Kidney (tissue), 14 donors: ENCODE results near the gene AVPR2. TPM values are rescaled to one million over a fixed set of nuclear protein-coding genes. Genes with fewer than 3 reads are reported as not detected.

Experiments used
- DNase-seq, 5 donors: peaks; one replicate each; pipeline ENCODE4 v3.0.0-alpha.2; 2013 to 2020
- FAIRE-seq: peaks from 2 replicates; lab custom pipeline; 2012; peaks lifted over from hg19 to GRCh38; lab: Jason Lieb, UNC
- H3K27ac ChIP-seq, 2 donors: one replicate each; pipeline ENCODE4 v1.7.0; 2013; ENCODE audit warnings: low read depth in 2 of 2, low read length in 2 of 2, inconsistent platforms in 1 of 2
- H3K27me3 ChIP-seq: one replicate; pipeline ENCODE4 v1.7.1; 2013; ENCODE audit warnings: low read length, inconsistent platforms; ENCODE audit not compliant: control insufficient read depth, insufficient read depth
- H3K36me3 ChIP-seq, 3 donors: one replicate each; pipeline versions ENCODE4 v1.7.0 to v1.7.1; 2013; ENCODE audit warnings: low read length in 3 of 3, control low read depth in 1 of 3, inconsistent platforms in 1 of 3; ENCODE audit not compliant: insufficient read depth in 3 of 3, control insufficient read depth in 2 of 3
- H3K4me1 ChIP-seq, 3 donors: one replicate each; pipeline versions ENCODE4 v1.7.0 to v1.7.1; 2013; ENCODE audit warnings: low read length in 3 of 3, inconsistent platforms in 1 of 3, low read depth in 1 of 3; ENCODE audit not compliant: control insufficient read depth in 2 of 3, insufficient read depth in 2 of 3
- H3K4me3 ChIP-seq, 3 donors: one replicate each; pipeline versions ENCODE4 v1.7.0 to v1.8.1; 2013; ENCODE audit warnings: low read length in 3 of 3, control low read depth in 1 of 3, inconsistent platforms in 1 of 3
- H3K9ac ChIP-seq, 3 donors: one replicate each; pipeline versions ENCODE4 v1.7.0 to v1.7.1; 2013; ENCODE audit warnings: low read length in 3 of 3, control low read depth in 1 of 3, inconsistent platforms in 1 of 3
- H3K9me3 ChIP-seq, 3 donors: one replicate each; pipeline versions ENCODE4 v1.7.0 to v1.7.1; 2013; ENCODE audit warnings: low read length in 3 of 3, control low read depth in 1 of 3, inconsistent platforms in 1 of 3; ENCODE audit not compliant: control insufficient read depth in 2 of 3, insufficient read depth in 1 of 3
- intact Hi-C: fragments of 100-400 bp; cut with DNase I; formaldehyde crosslinking; loops from one replicate; pipeline ENCODE4 v1.11.1; 2022
- polyA plus RNA-seq: library from polyadenylated mRNA; stranded (reverse); fragments of 350-450 nt; fragmentation: Illumina TruSeq; extraction: RNeasy Lipid Tissue Mini Kit (QIAGEN cat#74804); gene quantifications from one replicate; pipeline ENCODE4 v1.2.3, GENCODE V29; 2014; ENCODE audit warnings: low read depth, low replicate concordance; ENCODE audit not compliant: insufficient read depth
- total RNA-seq: library from RNA; stranded (reverse); fragmentation: NEBNext Ultra II Directional; extraction: Animal tissue kit (Norgen Biotek cat#: 25700); gene quantifications from one replicate; pipeline ENCODE4 v1.2.1, GENCODE V29; 2021
- TF ChIP-seq, protein P1 (sequence below): IDR thresholded peaks from 3 replicates; pipeline ENCODE4 v1.5.1; 2012; ENCODE audit warnings: mild to moderate bottlenecking, moderate library complexity, borderline replicate concordance; ENCODE audit not compliant: insufficient read depth; ENCODE audit errors: extremely low read depth
- donor health status: control.
- donor health status: control.
- donor health status: control.
- donor health status: control.
- donor health status: control.
- donor health status: DM: yes; HTN: yes; CAD: no.
- donor health status: Normal renal cell carcinoma (clear cell type).

AVPR2 gene
- total and polyA plus RNA-seq, 2 donors from 2014 or later = 2.3 to 22.1 TPM

DNA sequence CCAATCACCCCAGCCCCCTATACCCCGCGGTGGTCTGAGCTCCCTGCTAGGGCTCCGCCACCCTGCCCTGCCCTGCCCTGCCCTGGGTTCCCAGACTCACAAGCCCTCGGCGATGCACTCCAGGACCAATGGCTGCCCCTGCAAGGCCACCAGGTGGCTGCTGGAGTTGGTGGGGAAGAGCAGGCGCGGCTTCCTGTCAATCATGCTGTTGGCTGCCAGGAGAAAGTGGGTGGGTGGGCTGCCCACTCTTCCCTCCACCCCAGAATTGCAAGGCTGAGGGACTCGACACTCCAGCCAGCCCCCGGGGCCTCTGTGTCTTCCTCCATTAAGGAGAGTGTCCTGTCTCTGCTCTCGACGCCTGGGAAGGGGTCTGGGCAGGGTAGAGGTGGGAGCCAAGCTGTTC lies 34.2 kb upstream of the AVPR2 start:
- H3K4me1 ChIP-seq = no peaks in the 10 kb centered on the region
- no peaks in the 10 kb centered on the region for H3K36me3 ChIP-seq
- no peak overlapping the region for H3K4me3 ChIP-seq
- H3K27me3 ChIP-seq = no peaks in the 10 kb centered on the region
- TF ChIP-seq, protein P1, sequence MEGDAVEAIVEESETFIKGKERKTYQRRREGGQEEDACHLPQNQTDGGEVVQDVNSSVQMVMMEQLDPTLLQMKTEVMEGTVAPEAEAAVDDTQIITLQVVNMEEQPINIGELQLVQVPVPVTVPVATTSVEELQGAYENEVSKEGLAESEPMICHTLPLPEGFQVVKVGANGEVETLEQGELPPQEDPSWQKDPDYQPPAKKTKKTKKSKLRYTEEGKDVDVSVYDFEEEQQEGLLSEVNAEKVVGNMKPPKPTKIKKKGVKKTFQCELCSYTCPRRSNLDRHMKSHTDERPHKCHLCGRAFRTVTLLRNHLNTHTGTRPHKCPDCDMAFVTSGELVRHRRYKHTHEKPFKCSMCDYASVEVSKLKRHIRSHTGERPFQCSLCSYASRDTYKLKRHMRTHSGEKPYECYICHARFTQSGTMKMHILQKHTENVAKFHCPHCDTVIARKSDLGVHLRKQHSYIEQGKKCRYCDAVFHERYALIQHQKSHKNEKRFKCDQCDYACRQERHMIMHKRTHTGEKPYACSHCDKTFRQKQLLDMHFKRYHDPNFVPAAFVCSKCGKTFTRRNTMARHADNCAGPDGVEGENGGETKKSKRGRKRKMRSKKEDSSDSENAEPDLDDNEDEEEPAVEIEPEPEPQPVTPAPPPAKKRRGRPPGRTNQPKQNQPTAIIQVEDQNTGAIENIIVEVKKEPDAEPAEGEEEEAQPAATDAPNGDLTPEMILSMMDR = no peak
- no peaks in the 10 kb centered on the region for H3K9me3 ChIP-seq
- no peak for FAIRE-seq
- intact Hi-C loops = no loop called here
- DNase-seq = no peak
- no peak overlapping the region for H3K27ac ChIP-seq
- no peak overlapping the region for H3K9ac ChIP-seq

DNA sequence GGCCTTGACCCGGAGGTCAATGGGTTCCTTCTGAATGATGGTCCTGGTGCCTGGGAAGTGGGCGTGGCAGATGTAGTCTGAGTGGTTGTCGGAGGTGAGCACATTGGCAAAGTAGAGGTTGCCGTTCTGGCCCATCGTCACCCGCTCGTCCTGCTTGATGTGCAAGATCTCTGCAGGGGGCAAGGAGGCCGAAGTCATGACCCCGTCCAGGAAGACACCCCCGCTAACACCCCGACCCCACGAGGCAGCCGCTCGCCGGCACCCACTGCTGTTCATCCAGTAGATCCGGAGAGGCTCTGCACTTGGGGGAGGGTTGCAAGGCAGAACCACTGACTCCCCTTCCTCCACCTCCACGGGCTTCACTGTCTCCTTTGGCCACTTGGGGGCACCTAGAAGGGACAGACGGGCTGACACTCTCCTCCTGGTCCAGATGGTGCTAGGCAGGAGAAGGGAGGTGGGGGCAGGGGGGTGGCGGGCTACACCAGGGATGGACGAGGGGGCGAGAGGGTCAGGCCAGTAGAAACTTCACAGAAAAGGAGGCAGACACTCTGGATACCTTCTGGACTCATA lies 33.6 kb upstream of the AVPR2 start:
- H3K9me3 ChIP-seq = no peaks in the 10 kb centered on the region
- H3K36me3 ChIP-seq = no peaks in the 10 kb centered on the region
- TF ChIP-seq, protein P1 = no peak
- no peak overlapping the region for H3K27ac ChIP-seq
- no peaks in the 10 kb centered on the region for H3K4me1 ChIP-seq
- DNase-seq = peak in 1 of 5 donors; percentile 59
- intact Hi-C loops = no loop called here
- FAIRE-seq = no peak
- no peak overlapping the region for H3K9ac ChIP-seq
- H3K27me3 ChIP-seq = no peaks in the 10 kb centered on the region
- no peak overlapping the region for H3K4me3 ChIP-seq

DNA sequence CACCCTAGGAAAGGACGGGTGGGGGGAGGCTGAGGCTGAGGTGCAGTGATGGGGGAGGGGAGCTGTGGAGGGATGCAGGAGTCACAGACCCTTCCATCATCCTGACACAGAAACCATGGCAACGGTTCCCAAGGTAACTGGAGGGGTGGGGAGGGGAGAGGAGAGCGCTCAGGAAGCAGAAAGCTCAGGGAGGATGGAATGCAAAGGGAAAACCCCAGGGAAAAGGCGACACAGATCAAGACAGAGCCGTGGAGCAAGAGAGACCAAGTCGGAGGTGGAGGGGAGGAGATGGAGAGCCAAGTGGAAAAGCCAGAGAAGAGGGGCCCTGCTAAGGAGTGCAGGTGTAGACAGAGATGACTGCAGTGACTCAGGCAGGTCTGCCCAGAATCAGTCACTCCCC lies 33.0 kb upstream of the AVPR2 start:
- DNase-seq = peak in 1 of 5 donors; percentile 22

More for the DNA sequence above, 33.0 kb upstream of the AVPR2 start:
- TF ChIP-seq, protein P1 = no peak
- no peak for FAIRE-seq
- no peaks in the 10 kb centered on the region for H3K27me3 ChIP-seq
- intact Hi-C loops = no loop called here
- no peaks in the 10 kb centered on the region for H3K36me3 ChIP-seq
- H3K4me3 ChIP-seq = no peak overlapping the region
- no peak overlapping the region for H3K27ac ChIP-seq
- no peaks in the 10 kb centered on the region for H3K4me1 ChIP-seq
- H3K9me3 ChIP-seq = no peaks in the 10 kb centered on the region
- H3K9ac ChIP-seq = no peak overlapping the region
